GM21526 (cell line): ENCODE results near the gene MT1X.
"Not testable (repeated sequence)": the region's sequence is repeated elsewhere in the genome, so short reads cannot be mapped to it uniquely, and the experiment has no call there.

Experiments used
- ATAC-seq: cut with Tn5 transposase; IDR thresholded peaks from one replicate; pipeline ENCODE4 v1.9.1; 2021; ENCODE audit warnings: moderate library complexity; ENCODE audit not compliant: unreplicated experiment, low FRiP score

Gene MT1X

GRCh38 chr16:56652600-56652999, 29.7 kb upstream of the MT1X start:
- ATAC-seq: no peak

- no peak for ATAC-seq
Measured at GRCh38 chr16:56653218-56653617, 29.1 kb upstream of the MT1X start.

GRCh38 chr16:56657555-56658326, 24.5 kb upstream of the MT1X start, which contains the start of gene MT1F:
Gene MT1F (plus strand): TSS chr16:56657959. CDS start chr16:56658059, 100 bp downstream.
- ATAC-seq: no peak

GRCh38 chr16:56658327-56658875, 23.9 kb upstream of the MT1X start:
- ATAC-seq: no peak

GRCh38 chr16:56662357-56663354, 19.6 kb upstream of the MT1X start:
- no peak for ATAC-seq

GRCh38 chr16:56664506-56664905, 17.8 kb upstream of the MT1X start:
- no peak for ATAC-seq

- ATAC-seq: not testable (repeated sequence)
Measured at GRCh38 chr16:56665286-56666261, 16.7 kb upstream of the MT1X start.

GRCh38 chr16:56667581-56668571, 14.4 kb upstream of the MT1X start, which contains the start of gene MT1G:
Gene MT1G (minus strand): TSS chr16:56668065. CDS start chr16:56667993, 72 bp downstream.
- ATAC-seq: no peak

GRCh38 chr16:56669005-56669839, 13.0 kb upstream of the MT1X start, which contains the start of gene MT1H:
Gene MT1H (plus strand): TSS chr16:56669814. CDS start chr16:56669885, 71 bp downstream.
- ATAC-seq: no peak

GRCh38 chr16:56669840-56670619, 12.2 kb upstream of the MT1X start:
- no peak for ATAC-seq

- no peak for ATAC-seq
Measured at GRCh38 chr16:56670620-56670934, 11.7 kb upstream of the MT1X start.

GRCh38 chr16:56671691-56672090, 10.6 kb upstream of the MT1X start:
- not testable (repeated sequence) for ATAC-seq

GRCh38 chr16:56672171-56672570, 10.1 kb upstream of the MT1X start:
- not testable (repeated sequence) for ATAC-seq

- ATAC-seq: no peak
Measured at GRCh38 chr16:56672761-56673536, 9.3 kb upstream of the MT1X start.

- no peak for ATAC-seq
Measured at GRCh38 chr16:56673921-56674320, 8.3 kb upstream of the MT1X start.

- not testable (repeated sequence) for ATAC-seq
Measured at GRCh38 chr16:56674570-56674969, 7.7 kb upstream of the MT1X start.
